WTC11 (cell line): ENCODE results near the gene PKHD1. TPM values are rescaled to one million over a fixed set of nuclear protein-coding genes. Genes with fewer than 3 reads are reported as not detected.

Source experiments
- ATAC-seq: fragments of 200-7000 bp; cut with Tn5 transposase; 2 replicates; pipeline ENCODE4 v1.10.0; 2021; ENCODE audit warnings: mild to moderate bottlenecking, moderate library complexity
- CTCF ChIA-PET: fragments of 300-600 bp; sonication (Branson Sonifier 250); formaldehyde crosslinking; loops from one replicate; lab custom pipeline; 2021; ENCODE audit warnings: antibody characterized with exemption; lab: Charles Lee
- POLR2A ChIA-PET: fragments of 350-600 bp; sonication (Branson Sonifier 250); formaldehyde crosslinking; loops from one replicate; lab custom pipeline; 2021; ENCODE audit warnings: antibody characterized with exemption; lab: Charles Lee
- DNase-seq: peaks from one replicate; pipeline ENCODE4 v3.0.0; 2021; ENCODE audit warnings: low spot score
- H3K27ac Mint-ChIP-seq: 2 replicates; pipeline ENCODE4 v1.8.0; 2021; ENCODE audit warnings: mixed read lengths
- H3K27me3 Mint-ChIP-seq: 2 replicates; pipeline ENCODE4 v1.8.0; 2021; ENCODE audit warnings: low read depth, mild to moderate bottlenecking, moderate library complexity, mixed read lengths
- H3K36me3 Mint-ChIP-seq: 2 replicates; pipeline ENCODE4 v1.8.0; 2021; ENCODE audit warnings: mixed read lengths
- H3K4me1 Mint-ChIP-seq: 2 replicates; pipeline ENCODE4 v1.8.0; 2022; ENCODE audit warnings: mixed read lengths
- H3K4me3 Mint-ChIP-seq: 2 replicates; pipeline ENCODE4 v1.8.0; 2021; ENCODE audit warnings: mild to moderate bottlenecking, moderate library complexity, mixed read lengths
- H3K9me3 Mint-ChIP-seq: 2 replicates; pipeline ENCODE4 v1.8.0; 2021; ENCODE audit warnings: mixed read lengths
- ATF6 ChIP-seq: sonication (generic); formaldehyde crosslinking; IDR thresholded peaks from 2 replicates; pipeline ENCODE4 v1.8.1; 2023; ENCODE audit warnings: mild to moderate bottlenecking, missing genetic modification reagents
- FOXP1 ChIP-seq: sonication (generic); formaldehyde crosslinking; IDR thresholded peaks from 2 replicates; pipeline ENCODE4 v1.8.0; 2022; ENCODE audit warnings: missing genetic modification reagents, mild to moderate bottlenecking, moderate library complexity, borderline replicate concordance
- MYBL2 ChIP-seq: sonication (generic); formaldehyde crosslinking; IDR thresholded peaks from 2 replicates; pipeline ENCODE4 v1.8.1; 2023; ENCODE audit warnings: mild to moderate bottlenecking, moderate library complexity, missing genetic modification reagents
- RORB ChIP-seq: fragments of 250-450 bp; sonication (Bioruptor Pico); IDR thresholded peaks from 2 replicates; pipeline ENCODE4 v1.9.0; 2021; ENCODE audit warnings: mild to moderate bottlenecking
- SP1 ChIP-seq: sonication (generic); formaldehyde crosslinking; conservative IDR thresholded peaks from 2 replicates; pipeline ENCODE4 v1.8.1; 2022; ENCODE audit warnings: missing genetic modification reagents
- TCF7 ChIP-seq: sonication (generic); formaldehyde crosslinking; IDR thresholded peaks from 2 replicates; pipeline ENCODE4 v1.8.0; 2022; ENCODE audit warnings: mild to moderate bottlenecking, low read depth, missing genetic modification reagents, moderate library complexity
- TEAD4 ChIP-seq: sonication (generic); formaldehyde crosslinking; IDR thresholded peaks from 2 replicates; pipeline ENCODE4 v1.8.0; 2022; ENCODE audit warnings: mild to moderate bottlenecking, missing genetic modification reagents
- ZBTB43 ChIP-seq: sonication (generic); formaldehyde crosslinking; IDR thresholded peaks from 2 replicates; pipeline ENCODE4 v1.8.1; 2023; ENCODE audit warnings: mild to moderate bottlenecking, missing genetic modification reagents
- ZNF263 ChIP-seq: sonication (generic); formaldehyde crosslinking; IDR thresholded peaks from 2 replicates; pipeline ENCODE4 v1.8.1; 2022; ENCODE audit warnings: low read depth, mild to moderate bottlenecking, moderate library complexity, missing genetic modification reagents
- ZNF396 ChIP-seq: fragments of 250-450 bp; sonication (Bioruptor Pico); IDR thresholded peaks from 2 replicates; pipeline ENCODE4 v1.8.0; 2021; ENCODE audit warnings: mild to moderate bottlenecking, moderate library complexity, borderline replicate concordance
- total RNA-seq: library from RNA; stranded (reverse); gene quantifications from 3 replicates; pipeline ENCODE4 v1.2.3, GENCODE V29; 2021
- TF ChIP-seq, protein P1 (sequence below): fragments of 250-450 bp; sonication (Bioruptor Pico); IDR thresholded peaks from 2 replicates; pipeline ENCODE4 v1.9.0; 2021; ENCODE audit warnings: mild to moderate bottlenecking, borderline replicate concordance
- TF ChIP-seq, protein P2 (sequence below): sonication (generic); formaldehyde crosslinking; IDR thresholded peaks from 2 replicates; pipeline ENCODE4 v1.8.1; 2023; ENCODE audit warnings: mild to moderate bottlenecking, missing genetic modification reagents, borderline replicate concordance
- TF ChIP-seq, protein P3 (sequence below): fragments of 250-450 bp; sonication (Bioruptor Pico); IDR thresholded peaks from 2 replicates; pipeline ENCODE4 v1.9.0; 2021; ENCODE audit warnings: moderate library complexity, mild to moderate bottlenecking, inconsistent platforms, borderline replicate concordance
- TF ChIP-seq, protein P4 (sequence below): sonication (generic); formaldehyde crosslinking; IDR thresholded peaks from 2 replicates; pipeline ENCODE4 v1.8.0; 2022; ENCODE audit warnings: missing genetic modification reagents
- TF ChIP-seq, protein P5 (sequence below): fragments of 250-450 bp; sonication (Bioruptor Pico); IDR thresholded peaks from 2 replicates; pipeline ENCODE4 v2.1.2; 2022; ENCODE audit warnings: mild to moderate bottlenecking, moderate library complexity

The PKHD1 gene
- total RNA-seq, 1 experiment from 2014 or later = 0.15 TPM

- POLR2A ChIA-PET = no interaction called here
- H3K36me3 Mint-ChIP-seq = no peaks in the 10 kb centered on the region
- H3K27me3 Mint-ChIP-seq = no peaks in the 10 kb centered on the region
- ATAC-seq = no peak
- CTCF ChIA-PET = no interaction called here
- TF ChIP-seq ZNF263 (CRISPR knock-in tag) (no peak), ATF6 (no peak), TCF7 (CRISPR knock-in tag) (no peak), SP1 (CRISPR knock-in tag) (no peak), ZBTB43 (CRISPR knock-in tag) (no peak), MYBL2 (no peak), TEAD4 (CRISPR knock-in tag) (no peak)
- TF ChIP-seq, protein P1, sequence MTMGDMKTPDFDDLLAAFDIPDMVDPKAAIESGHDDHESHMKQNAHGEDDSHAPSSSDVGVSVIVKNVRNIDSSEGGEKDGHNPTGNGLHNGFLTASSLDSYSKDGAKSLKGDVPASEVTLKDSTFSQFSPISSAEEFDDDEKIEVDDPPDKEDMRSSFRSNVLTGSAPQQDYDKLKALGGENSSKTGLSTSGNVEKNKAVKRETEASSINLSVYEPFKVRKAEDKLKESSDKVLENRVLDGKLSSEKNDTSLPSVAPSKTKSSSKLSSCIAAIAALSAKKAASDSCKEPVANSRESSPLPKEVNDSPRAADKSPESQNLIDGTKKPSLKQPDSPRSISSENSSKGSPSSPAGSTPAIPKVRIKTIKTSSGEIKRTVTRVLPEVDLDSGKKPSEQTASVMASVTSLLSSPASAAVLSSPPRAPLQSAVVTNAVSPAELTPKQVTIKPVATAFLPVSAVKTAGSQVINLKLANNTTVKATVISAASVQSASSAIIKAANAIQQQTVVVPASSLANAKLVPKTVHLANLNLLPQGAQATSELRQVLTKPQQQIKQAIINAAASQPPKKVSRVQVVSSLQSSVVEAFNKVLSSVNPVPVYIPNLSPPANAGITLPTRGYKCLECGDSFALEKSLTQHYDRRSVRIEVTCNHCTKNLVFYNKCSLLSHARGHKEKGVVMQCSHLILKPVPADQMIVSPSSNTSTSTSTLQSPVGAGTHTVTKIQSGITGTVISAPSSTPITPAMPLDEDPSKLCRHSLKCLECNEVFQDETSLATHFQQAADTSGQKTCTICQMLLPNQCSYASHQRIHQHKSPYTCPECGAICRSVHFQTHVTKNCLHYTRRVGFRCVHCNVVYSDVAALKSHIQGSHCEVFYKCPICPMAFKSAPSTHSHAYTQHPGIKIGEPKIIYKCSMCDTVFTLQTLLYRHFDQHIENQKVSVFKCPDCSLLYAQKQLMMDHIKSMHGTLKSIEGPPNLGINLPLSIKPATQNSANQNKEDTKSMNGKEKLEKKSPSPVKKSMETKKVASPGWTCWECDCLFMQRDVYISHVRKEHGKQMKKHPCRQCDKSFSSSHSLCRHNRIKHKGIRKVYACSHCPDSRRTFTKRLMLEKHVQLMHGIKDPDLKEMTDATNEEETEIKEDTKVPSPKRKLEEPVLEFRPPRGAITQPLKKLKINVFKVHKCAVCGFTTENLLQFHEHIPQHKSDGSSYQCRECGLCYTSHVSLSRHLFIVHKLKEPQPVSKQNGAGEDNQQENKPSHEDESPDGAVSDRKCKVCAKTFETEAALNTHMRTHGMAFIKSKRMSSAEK = no peak
- TF ChIP-seq, protein P2, sequence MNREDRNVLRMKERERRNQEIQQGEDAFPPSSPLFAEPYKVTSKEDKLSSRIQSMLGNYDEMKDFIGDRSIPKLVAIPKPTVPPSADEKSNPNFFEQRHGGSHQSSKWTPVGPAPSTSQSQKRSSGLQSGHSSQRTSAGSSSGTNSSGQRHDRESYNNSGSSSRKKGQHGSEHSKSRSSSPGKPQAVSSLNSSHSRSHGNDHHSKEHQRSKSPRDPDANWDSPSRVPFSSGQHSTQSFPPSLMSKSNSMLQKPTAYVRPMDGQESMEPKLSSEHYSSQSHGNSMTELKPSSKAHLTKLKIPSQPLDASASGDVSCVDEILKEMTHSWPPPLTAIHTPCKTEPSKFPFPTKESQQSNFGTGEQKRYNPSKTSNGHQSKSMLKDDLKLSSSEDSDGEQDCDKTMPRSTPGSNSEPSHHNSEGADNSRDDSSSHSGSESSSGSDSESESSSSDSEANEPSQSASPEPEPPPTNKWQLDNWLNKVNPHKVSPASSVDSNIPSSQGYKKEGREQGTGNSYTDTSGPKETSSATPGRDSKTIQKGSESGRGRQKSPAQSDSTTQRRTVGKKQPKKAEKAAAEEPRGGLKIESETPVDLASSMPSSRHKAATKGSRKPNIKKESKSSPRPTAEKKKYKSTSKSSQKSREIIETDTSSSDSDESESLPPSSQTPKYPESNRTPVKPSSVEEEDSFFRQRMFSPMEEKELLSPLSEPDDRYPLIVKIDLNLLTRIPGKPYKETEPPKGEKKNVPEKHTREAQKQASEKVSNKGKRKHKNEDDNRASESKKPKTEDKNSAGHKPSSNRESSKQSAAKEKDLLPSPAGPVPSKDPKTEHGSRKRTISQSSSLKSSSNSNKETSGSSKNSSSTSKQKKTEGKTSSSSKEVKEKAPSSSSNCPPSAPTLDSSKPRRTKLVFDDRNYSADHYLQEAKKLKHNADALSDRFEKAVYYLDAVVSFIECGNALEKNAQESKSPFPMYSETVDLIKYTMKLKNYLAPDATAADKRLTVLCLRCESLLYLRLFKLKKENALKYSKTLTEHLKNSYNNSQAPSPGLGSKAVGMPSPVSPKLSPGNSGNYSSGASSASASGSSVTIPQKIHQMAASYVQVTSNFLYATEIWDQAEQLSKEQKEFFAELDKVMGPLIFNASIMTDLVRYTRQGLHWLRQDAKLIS (CRISPR knock-in tag) = no peak
- TF ChIP-seq, protein P3, sequence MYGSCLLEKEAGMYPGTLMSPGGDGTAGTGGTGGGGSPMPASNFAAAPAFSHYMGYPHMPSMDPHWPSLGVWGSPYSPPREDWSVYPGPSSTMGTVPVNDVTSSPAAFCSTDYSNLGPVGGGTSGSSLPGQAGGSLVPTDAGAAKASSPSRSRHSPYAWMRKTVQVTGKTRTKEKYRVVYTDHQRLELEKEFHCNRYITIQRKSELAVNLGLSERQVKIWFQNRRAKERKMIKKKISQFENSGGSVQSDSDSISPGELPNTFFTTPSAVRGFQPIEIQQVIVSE = no peak
- DNase-seq = no peak
- no peaks in the 10 kb centered on the region for H3K9me3 Mint-ChIP-seq
- H3K4me3 Mint-ChIP-seq = no peak overlapping the region
- no peaks in the 10 kb centered on the region for H3K4me1 Mint-ChIP-seq
- no peak overlapping the region for H3K27ac Mint-ChIP-seq
Measured at GRCh38 chr6:51613558-51613957, 473.9 kb downstream of the PKHD1 start.

- no peak for DNase-seq
- H3K36me3 Mint-ChIP-seq = no peaks in the 10 kb centered on the region
- no peak overlapping the region for H3K4me3 Mint-ChIP-seq
- CTCF ChIA-PET = interaction anchor here (1.7 kb wide), 1 partner anchor 10 kb away, joined by 5 read pairs; no protein-coding TSS in a partner anchor
- H3K4me1 Mint-ChIP-seq = 0 out of 2 replicates have a peak, but pooled peaks cover under 1% of the 10 kb centered on the region
- POLR2A ChIA-PET = no interaction called here
- peaks cover 4% of the 10 kb centered on the region for H3K9me3 Mint-ChIP-seq
- no peak for ATAC-seq
- no peak overlapping the region for H3K27ac Mint-ChIP-seq
- H3K27me3 Mint-ChIP-seq = no peaks in the 10 kb centered on the region
- TF ChIP-seq, protein P4, sequence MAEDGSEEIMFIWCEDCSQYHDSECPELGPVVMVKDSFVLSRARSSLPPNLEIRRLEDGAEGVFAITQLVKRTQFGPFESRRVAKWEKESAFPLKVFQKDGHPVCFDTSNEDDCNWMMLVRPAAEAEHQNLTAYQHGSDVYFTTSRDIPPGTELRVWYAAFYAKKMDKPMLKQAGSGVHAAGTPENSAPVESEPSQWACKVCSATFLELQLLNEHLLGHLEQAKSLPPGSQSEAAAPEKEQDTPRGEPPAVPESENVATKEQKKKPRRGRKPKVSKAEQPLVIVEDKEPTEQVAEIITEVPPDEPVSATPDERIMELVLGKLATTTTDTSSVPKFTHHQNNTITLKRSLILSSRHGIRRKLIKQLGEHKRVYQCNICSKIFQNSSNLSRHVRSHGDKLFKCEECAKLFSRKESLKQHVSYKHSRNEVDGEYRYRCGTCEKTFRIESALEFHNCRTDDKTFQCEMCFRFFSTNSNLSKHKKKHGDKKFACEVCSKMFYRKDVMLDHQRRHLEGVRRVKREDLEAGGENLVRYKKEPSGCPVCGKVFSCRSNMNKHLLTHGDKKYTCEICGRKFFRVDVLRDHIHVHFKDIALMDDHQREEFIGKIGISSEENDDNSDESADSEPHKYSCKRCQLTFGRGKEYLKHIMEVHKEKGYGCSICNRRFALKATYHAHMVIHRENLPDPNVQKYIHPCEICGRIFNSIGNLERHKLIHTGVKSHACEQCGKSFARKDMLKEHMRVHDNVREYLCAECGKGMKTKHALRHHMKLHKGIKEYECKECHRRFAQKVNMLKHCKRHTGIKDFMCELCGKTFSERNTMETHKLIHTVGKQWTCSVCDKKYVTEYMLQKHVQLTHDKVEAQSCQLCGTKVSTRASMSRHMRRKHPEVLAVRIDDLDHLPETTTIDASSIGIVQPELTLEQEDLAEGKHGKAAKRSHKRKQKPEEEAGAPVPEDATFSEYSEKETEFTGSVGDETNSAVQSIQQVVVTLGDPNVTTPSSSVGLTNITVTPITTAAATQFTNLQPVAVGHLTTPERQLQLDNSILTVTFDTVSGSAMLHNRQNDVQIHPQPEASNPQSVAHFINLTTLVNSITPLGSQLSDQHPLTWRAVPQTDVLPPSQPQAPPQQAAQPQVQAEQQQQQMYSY (CRISPR knock-in tag) = no peak
- TF ChIP-seq RORB (CRISPR knock-in tag) (no peak), ZNF396 (CRISPR knock-in tag) (no peak), FOXP1 (CRISPR knock-in tag) (no peak)
- TF ChIP-seq, protein P5, sequence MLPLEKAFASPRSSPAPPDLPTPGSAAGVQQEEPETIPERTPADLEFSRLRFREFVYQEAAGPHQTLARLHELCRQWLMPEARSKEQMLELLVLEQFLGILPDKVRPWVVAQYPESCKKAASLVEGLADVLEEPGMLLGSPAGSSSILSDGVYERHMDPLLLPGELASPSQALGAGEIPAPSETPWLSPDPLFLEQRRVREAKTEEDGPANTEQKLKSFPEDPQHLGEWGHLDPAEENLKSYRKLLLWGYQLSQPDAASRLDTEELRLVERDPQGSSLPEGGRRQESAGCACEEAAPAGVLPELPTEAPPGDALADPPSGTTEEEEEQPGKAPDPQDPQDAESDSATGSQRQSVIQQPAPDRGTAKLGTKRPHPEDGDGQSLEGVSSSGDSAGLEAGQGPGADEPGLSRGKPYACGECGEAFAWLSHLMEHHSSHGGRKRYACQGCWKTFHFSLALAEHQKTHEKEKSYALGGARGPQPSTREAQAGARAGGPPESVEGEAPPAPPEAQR (CRISPR knock-in tag) = no peak
Measured at GRCh38 chr6:51608932-51609331, 478.5 kb downstream of the PKHD1 start.
